Lower leg skin (tissue), 4 donors: ENCODE results near the gene ANXA10. TPM values are rescaled to one million over a fixed set of nuclear protein-coding genes. Genes with fewer than 3 reads are reported as not detected.

Experiments used
- DNase-seq, 2 donors: peaks; one replicate each; pipeline ENCODE4 v3.0.0-alpha.2; 2019; ENCODE audit warnings: low spot score in 2 of 2
- H3K4me3 ChIP-seq: fragments of 200-600 bp; sonication (generic); 2 replicates; pipeline ENCODE4 v1.5.1; 2017; ENCODE audit warnings: mild to moderate bottlenecking, low read depth; ENCODE audit not compliant: poor library complexity, severe bottlenecking
- POLR2A ChIP-seq, 2 donors: fragments of 450-650 bp; IDR thresholded peaks; one replicate each; pipeline ENCODE4 v1.6.1; 2016 to 2017; ENCODE audit warnings: antibody characterized with exemption in 2 of 2, mild to moderate bottlenecking in 1 of 2, moderate library complexity in 1 of 2
- WGBS, 2 donors: methylation state at CpG; one replicate each; pipeline ENCODE4 v1.1.5; 2018; 5-methylcytosine and 5-hydroxymethylcytosine counted together
- intact Hi-C: fragments of 100-400 bp; cut with DNase I; formaldehyde crosslinking; loops from one replicate; pipeline ENCODE4 v1.15.0; 2023; ENCODE audit warnings: low total_unique reads
- total RNA-seq, 4 donors: library from RNA; depleted of rRNA; stranded (reverse); fragments of >200 nt; gene quantifications; one replicate each; pipeline ENCODE4 v1.1.0, GENCODE V29; 2016
- TF ChIP-seq, protein P1 (sequence below), 3 donors: fragments of 450-650 bp; IDR thresholded peaks; one replicate each; pipeline ENCODE4 v1.5.1; 2016; ENCODE audit warnings: antibody characterized with exemption in 3 of 3, mild to moderate bottlenecking in 3 of 3, moderate library complexity in 2 of 3

Gene ANXA10
- total RNA-seq, 4 donors from 2014 or later = not detected

DNA sequence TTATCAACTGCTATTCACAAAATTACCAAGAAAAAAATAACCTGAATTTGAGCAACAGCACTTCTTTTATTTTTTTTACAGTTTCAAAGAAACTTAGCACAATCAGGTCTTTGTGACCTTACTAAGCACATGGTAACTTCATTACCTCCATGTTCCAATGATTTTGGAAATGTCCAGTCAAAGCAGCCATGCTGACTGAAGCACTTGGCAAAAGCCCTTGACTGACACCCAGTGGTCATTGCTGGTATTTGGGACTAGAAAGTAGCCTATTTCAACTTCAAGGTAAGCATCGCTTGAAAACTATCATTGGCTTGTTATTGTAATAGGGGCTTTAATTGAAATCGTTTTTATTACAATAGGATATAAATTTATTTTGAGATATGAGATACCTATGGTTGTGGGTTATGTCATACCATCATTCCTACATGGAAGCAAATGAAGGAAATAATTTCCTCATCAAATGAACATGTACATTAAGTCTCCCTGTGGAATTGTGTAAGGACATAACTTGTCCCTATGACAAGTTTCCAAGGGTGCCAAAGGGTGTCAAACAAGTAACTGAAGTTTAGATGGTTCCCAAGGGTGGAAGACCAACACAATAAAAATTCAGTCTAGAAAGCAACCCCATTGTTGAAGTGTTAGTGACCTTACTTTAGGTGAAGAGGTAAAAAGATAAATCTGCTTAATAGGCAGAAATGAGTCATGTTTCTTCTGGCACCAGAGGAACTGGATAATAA, 15.2 kb upstream of the ANXA10 start:
- H3K4me3 ChIP-seq = no peak overlapping the region
- TF ChIP-seq, protein P1, sequence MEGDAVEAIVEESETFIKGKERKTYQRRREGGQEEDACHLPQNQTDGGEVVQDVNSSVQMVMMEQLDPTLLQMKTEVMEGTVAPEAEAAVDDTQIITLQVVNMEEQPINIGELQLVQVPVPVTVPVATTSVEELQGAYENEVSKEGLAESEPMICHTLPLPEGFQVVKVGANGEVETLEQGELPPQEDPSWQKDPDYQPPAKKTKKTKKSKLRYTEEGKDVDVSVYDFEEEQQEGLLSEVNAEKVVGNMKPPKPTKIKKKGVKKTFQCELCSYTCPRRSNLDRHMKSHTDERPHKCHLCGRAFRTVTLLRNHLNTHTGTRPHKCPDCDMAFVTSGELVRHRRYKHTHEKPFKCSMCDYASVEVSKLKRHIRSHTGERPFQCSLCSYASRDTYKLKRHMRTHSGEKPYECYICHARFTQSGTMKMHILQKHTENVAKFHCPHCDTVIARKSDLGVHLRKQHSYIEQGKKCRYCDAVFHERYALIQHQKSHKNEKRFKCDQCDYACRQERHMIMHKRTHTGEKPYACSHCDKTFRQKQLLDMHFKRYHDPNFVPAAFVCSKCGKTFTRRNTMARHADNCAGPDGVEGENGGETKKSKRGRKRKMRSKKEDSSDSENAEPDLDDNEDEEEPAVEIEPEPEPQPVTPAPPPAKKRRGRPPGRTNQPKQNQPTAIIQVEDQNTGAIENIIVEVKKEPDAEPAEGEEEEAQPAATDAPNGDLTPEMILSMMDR (IDR thresholded peaks at IDR 0.05) = no peak
- no peak for TF ChIP-seq POLR2A (IDR thresholded peaks at IDR 0.05)
- WGBS, 2 donors = 9 to 12% methylated on average over 2 of the region's 2 CpGs
- intact Hi-C loops = loop anchor here (10.0 kb wide), 1 partner anchor 1052 kb away; no protein-coding TSS in a partner anchor
- DNase-seq = peak in 1 of 2 donors; percentile 19

DNA sequence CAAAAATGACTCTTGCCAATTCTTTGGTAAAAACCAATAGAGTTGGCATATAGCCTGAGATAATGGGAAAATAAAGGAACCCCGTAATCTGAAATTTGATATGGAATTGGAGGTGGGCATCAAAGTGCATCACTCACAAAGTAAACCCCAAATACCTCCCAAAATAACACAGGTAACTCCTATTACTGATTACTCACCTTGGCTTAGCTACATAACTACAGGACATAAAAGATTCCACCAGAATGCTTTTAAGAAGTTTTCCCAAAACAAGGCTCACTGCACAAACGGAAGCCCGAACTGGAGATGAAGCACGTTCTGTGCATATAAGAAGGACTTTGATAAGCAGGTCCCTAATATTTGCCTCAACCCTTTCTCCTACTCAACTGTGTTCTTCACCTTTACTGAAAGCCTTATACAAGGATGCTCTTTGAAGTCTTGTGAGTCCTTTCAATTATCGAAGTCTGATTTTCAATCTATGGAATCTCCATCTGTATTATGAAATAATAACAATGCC, 14.6 kb upstream of the ANXA10 start:
- WGBS, 2 donors = 68 to 78% methylated on average over 5 of the region's 5 CpGs
- intact Hi-C loops = loop anchor here (10.0 kb wide), 1 partner anchor 1053 kb away; no protein-coding TSS in a partner anchor

DNA sequence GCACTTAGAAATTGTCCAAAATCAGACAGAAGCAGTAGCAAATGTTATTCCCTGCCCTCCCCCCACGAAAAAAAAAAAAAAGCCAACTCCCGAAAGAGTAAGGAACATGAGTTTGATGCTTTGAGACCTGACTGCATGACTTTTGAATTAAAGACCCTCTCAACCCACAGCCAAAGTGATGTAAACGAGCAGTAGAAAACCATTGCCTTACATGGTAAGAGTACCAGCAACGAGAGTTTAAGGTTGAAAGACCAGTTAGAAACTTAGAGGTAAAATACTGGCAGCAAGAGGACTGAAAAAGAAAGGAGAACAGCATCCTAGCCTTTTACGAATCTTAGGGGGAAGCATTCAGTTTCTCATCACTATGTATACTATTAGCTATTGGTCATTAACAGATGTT, 10.0 kb upstream of the ANXA10 start:
- no peak for DNase-seq
- WGBS, 2 donors = 69 to 74% methylated on average over 5 of the region's 5 CpGs
- intact Hi-C loops = no loop called here
- TF ChIP-seq, protein P1 (IDR thresholded peaks at IDR 0.05) = no peak
- H3K4me3 ChIP-seq = no peak overlapping the region

More for the DNA sequence above, 14.6 kb upstream of the ANXA10 start:
- H3K4me3 ChIP-seq = no peak overlapping the region
- no peak for DNase-seq
- no peak for TF ChIP-seq POLR2A (IDR thresholded peaks at IDR 0.05)
- TF ChIP-seq, protein P1 (IDR thresholded peaks at IDR 0.05) = no peak

DNA sequence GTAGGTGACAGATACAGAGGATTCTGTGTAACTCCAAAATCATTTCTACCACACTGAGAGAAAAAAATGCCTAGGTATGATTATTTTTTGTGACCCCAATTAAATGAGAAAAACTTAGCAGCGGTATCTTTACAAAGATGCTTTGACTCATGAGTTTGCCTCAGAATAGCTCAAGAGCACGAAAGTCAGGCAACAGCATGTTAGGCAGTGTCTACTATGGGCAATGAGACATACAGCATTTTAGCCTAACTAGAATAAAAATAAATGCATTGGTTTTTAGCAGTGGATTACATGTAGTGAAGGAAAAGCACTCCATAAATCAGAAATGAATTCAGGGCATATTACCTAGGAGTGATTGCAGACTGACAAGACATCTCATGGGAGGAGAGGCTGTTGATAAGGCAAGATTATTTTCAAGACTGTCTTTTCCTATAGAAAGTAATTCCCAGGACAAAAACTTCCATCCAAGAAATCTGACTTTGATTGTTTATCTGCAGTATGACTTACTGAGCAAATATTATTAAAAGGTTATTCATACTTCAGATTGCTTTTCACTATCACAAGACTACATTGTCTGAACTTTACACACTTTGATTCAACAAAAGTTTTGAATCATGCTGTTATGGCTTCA, 3.6 kb downstream of the ANXA10 start:
- no peak for DNase-seq
- intact Hi-C loops = no loop called here
- TF ChIP-seq, protein P1 (IDR thresholded peaks at IDR 0.05) = no peak
- no peak for TF ChIP-seq POLR2A (IDR thresholded peaks at IDR 0.05)
- WGBS, 2 donors = 81 to 86% methylated on average over 2 of the region's 2 CpGs
- H3K4me3 ChIP-seq = no peak overlapping the region

DNA sequence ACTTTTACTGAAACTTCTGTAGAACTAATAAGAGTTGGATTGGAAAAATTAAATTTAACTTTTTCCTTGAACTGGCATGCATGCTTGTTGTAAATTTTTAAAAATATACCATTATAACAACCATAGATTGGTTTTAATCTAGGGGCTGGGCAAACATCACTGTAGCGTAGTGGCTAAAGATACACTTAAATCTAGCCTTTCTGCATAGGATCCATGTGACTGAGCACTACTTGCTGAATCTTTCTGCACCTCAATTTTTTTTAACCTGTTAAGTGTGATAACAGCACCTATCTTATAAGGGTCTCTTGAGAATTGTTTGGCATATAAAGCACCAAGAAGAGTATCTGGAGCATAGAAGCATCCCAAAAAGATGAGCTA, 4.1 kb downstream of the ANXA10 start:
- WGBS, 2 donors = 90 to 92% methylated on average over 1 of the region's 1 CpG
- intact Hi-C loops = no loop called here

More for the DNA sequence above, 4.1 kb downstream of the ANXA10 start:
- DNase-seq = no peak
- TF ChIP-seq, protein P1 (IDR thresholded peaks at IDR 0.05) = no peak
- no peak for TF ChIP-seq POLR2A (IDR thresholded peaks at IDR 0.05)
- no peak overlapping the region for H3K4me3 ChIP-seq
